ENCODE measurements around the gene PARD3. TPM values are rescaled to one million over a fixed set of nuclear protein-coding genes. Genes with fewer than 3 reads are reported as not detected.

The PARD3 gene
- total and polyA plus RNA-seq, 2 donors (not counting 3 experiments of a cell fraction or from before 2014, with no cell fraction given): 7.3 to 24.1 TPM

DNA sequence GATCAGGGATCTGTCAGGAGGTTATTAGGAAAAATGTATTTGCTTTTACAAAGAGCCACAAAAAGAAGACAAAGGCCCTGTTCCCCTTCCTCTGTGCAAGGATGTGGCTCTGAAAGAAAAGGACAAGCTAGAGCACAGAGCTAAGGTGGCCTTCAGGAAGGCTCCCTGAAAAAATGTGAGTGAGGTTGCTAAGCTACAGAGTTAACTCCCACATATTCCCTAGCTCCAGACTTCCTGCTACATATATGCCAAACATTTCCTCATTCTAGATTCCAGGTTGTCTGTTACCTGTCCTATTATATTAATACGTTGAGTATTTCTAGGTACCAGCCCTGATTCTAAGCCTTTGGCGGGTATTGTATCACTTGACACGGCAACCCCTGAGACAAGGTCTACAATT lies 369.0 kb downstream of the PARD3 start:
- TF ChIP-seq FOS (IDR thresholded peaks at IDR 0.05; ENCODE audit: borderline replicate concordance, insufficient read depth, low read length) (no peak), GATA2 (IDR thresholded peaks at IDR 0.05; ENCODE audit: insufficient read depth, insufficient read length, low read depth, low read length) (no peak), POLR2A (IDR thresholded peaks at IDR 0.05; ENCODE audit: low read depth, low read length) (no peak), EZH2 (IDR thresholded peaks at IDR 0.05; ENCODE audit: borderline replicate concordance, low read depth, low read length, severe bottlenecking) (no peak), MYC (IDR thresholded peaks at IDR 0.05; ENCODE audit: low read depth, low read length) (no peak), MAX (IDR thresholded peaks at IDR 0.05; ENCODE audit: insufficient read depth, insufficient read length) (no peak)
- TF ChIP-seq, protein P1, sequence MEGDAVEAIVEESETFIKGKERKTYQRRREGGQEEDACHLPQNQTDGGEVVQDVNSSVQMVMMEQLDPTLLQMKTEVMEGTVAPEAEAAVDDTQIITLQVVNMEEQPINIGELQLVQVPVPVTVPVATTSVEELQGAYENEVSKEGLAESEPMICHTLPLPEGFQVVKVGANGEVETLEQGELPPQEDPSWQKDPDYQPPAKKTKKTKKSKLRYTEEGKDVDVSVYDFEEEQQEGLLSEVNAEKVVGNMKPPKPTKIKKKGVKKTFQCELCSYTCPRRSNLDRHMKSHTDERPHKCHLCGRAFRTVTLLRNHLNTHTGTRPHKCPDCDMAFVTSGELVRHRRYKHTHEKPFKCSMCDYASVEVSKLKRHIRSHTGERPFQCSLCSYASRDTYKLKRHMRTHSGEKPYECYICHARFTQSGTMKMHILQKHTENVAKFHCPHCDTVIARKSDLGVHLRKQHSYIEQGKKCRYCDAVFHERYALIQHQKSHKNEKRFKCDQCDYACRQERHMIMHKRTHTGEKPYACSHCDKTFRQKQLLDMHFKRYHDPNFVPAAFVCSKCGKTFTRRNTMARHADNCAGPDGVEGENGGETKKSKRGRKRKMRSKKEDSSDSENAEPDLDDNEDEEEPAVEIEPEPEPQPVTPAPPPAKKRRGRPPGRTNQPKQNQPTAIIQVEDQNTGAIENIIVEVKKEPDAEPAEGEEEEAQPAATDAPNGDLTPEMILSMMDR (IDR thresholded peaks at IDR 0.05; ENCODE audit: extremely low read depth in 1 of 2, insufficient read depth in 1 of 2, low read depth in 1 of 2, low read length in 2 of 2): no peak
- Histone ChIP-seq H3K4me1 (ENCODE audit: control insufficient read depth, extremely low read depth, insufficient read depth, low read length) (no peaks in the 10 kb centered on the region), H3K4me3 (replicated peaks in 1 of 3; ENCODE audit: insufficient read depth in 1 of 3, low read depth in 1 of 3, low read length in 3 of 3) (no peak overlapping the region), H3K79me2 (ENCODE audit: control insufficient read depth, insufficient read depth, low read length) (no peaks in the 10 kb centered on the region), H3K9me3 (replicated peaks; ENCODE audit: control insufficient read depth, insufficient read depth, low read length) (no peaks in the 10 kb centered on the region), H3K9ac (replicated peaks; ENCODE audit: extremely low read depth, insufficient read depth, low read length) (no peak overlapping the region), H3K36me3 (ENCODE audit: control insufficient read depth in 2 of 2, extremely low read depth in 1 of 2, insufficient read depth in 2 of 2, low read length in 2 of 2) (no peaks in the 10 kb centered on the region), H3K4me2 (ENCODE audit: insufficient read depth, low read length) (no peak overlapping the region), H2AFZ (ENCODE audit: low read depth, low read length) (no peak overlapping the region), H3K9me1 (replicated peaks; ENCODE audit: control insufficient read depth, extremely low read depth, insufficient read depth, low read length) (no peaks in the 10 kb centered on the region), H4K20me1 (replicated peaks; ENCODE audit: control insufficient read depth, extremely low read depth, insufficient read depth, low read length) (no peaks in the 10 kb centered on the region), H3K27me3 (ENCODE audit: control insufficient read depth in 2 of 2, insufficient read depth in 2 of 2, low read length in 2 of 2) (no peaks in the 10 kb centered on the region), H3K27ac (ENCODE audit: insufficient read depth, low read depth, low read length) (no peak overlapping the region)
- POLR2A ChIA-PET: no interaction called here
- no TSS peak for BruUV-seq (replicated peaks)
- intact Hi-C loops (cut with micrococcal nuclease): no loop called here
- dilution Hi-C loops (cut with MboI; ENCODE audit: extremely low pct_ligation_motif_present, low sequenced_read_pairs): no loop called here
- DNase-seq (ENCODE audit: low read depth, low spot score): no peak
- CTCF ChIA-PET: interaction anchor here (0.6 to 2.1 kb wide), 4 partner anchors 12 to 491 kb away, joined by 3 to 5 read pairs (median 3); no protein-coding TSS in a partner anchor
- FAIRE-seq: no peak
